Fibroblast of villous mesenchyme (primary cell): Measurements from ENCODE around the gene OVCA2. TPM values are rescaled to one million over a fixed set of nuclear protein-coding genes. Genes with fewer than 3 reads are reported as not detected.

Source experiments
- DNase-seq: peaks from one replicate; pipeline ENCODE4 v3.0.0-alpha.2; 2010; ENCODE audit warnings: low read depth
- H3K4me3 ChIP-seq: 2 replicates; pipeline ENCODE4 v1.5.1; 2011; ENCODE audit warnings: low read depth, mild to moderate bottlenecking, low read length
- CTCF ChIP-seq: IDR thresholded peaks from 2 replicates; pipeline ENCODE4 v1.5.1; 2012; ENCODE audit warnings: low read depth, mild to moderate bottlenecking, low read length; ENCODE audit not compliant: insufficient read depth
- total RNA-seq: library from RNA; depleted of rRNA; stranded (reverse); fragments of >200 nt; gene quantifications from 2 replicates; pipeline ENCODE4 v1.2.3, GENCODE V29; 2012

OVCA2 gene
- total RNA-seq, 1 donor: 48.4 TPM

- no peak overlapping the region for H3K4me3 ChIP-seq
- no peak for DNase-seq
- no peak for TF ChIP-seq CTCF
These were observed 6.8 kb upstream of the OVCA2 start for GRCh38 chr17:2034806-2035540.

GRCh38 chr17:2035541-2036488 lies 6.0 kb upstream of the OVCA2 start:
- no peak for TF ChIP-seq CTCF
- no peak for DNase-seq
- H3K4me3 ChIP-seq: no peak overlapping the region

- H3K4me3 ChIP-seq: no peak overlapping the region
- DNase-seq: no peak
- no peak for TF ChIP-seq CTCF
These were observed 4.7 kb upstream of the OVCA2 start for GRCh38 chr17:2037155-2037554.

GRCh38 chr17:2040219-2040827 lies 1.5 kb upstream of the OVCA2 start:
- DNase-seq: no peak
- TF ChIP-seq CTCF: no peak
- H3K4me3 ChIP-seq: no peak overlapping the region

- peak overlapping the region; percentile 90 for H3K4me3 ChIP-seq
- DNase-seq: no peak
- no peak for TF ChIP-seq CTCF
These were observed 771 bp upstream of the OVCA2 start for GRCh38 chr17:2040942-2041560.

GRCh38 chr17:2042390-2042847 lies 597 bp downstream of the OVCA2 start:
- TF ChIP-seq CTCF: peak; percentile 50
- H3K4me3 ChIP-seq: peak overlapping the region; percentile 90
- no peak for DNase-seq
